Activated T-cell treated with anti-CD3 and anti-CD28 coated beads, Interleukin-2, amount 50 U/mL, for 72 hours (primary cell): Measurements from ENCODE around the gene ZC3H15. TPM values are rescaled to one million over a fixed set of nuclear protein-coding genes. Genes with fewer than 3 reads are reported as not detected.

Experiments used
- total RNA-seq, 2 donors: library from RNA; stranded (reverse); gene quantifications; one replicate each; pipeline ENCODE4 v1.2.3, GENCODE V29; 2022

ZC3H15 gene
- total RNA-seq, 2 donors from 2014 or later = 71.8 to 76.0 TPM

Other genes with a start within 250 kb of the ZC3H15 start
- 10 to 100 TPM; 11.2 to 11.8 TPM for gene ITGAV, start 103.8 kb downstream of the ZC3H15 start, total RNA-seq
- gene FAM171B, start 207.8 kb downstream of the ZC3H15 start, total RNA-seq = 1 to 10 TPM; 1.1 to 1.5 TPM